Measurements from ENCODE around the gene GFRA1.

GFRA1 gene

DNA sequence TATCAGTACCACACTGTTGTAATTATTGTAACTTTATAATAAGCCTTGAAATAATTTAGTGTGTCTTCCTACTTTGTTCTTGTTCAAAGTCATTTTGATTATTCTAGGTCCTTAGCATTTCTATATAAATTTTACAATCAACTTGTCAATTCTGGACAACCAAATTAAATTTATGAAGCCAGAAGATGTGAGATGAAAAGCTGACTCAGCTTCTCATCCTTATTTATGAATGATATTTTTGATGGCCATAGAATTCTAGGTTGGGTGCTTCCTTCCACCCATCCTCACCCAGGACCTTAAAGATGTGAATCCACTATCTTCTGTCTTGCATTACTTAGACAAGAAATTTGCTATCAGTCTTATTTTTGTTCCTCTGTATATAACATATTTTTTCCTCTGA lies 261.1 kb downstream of the GFRA1 start:
- no peak overlapping the region for H3K4me3 ChIP-seq (ENCODE audit: low read depth, low read length)
- TF ChIP-seq, protein P1, sequence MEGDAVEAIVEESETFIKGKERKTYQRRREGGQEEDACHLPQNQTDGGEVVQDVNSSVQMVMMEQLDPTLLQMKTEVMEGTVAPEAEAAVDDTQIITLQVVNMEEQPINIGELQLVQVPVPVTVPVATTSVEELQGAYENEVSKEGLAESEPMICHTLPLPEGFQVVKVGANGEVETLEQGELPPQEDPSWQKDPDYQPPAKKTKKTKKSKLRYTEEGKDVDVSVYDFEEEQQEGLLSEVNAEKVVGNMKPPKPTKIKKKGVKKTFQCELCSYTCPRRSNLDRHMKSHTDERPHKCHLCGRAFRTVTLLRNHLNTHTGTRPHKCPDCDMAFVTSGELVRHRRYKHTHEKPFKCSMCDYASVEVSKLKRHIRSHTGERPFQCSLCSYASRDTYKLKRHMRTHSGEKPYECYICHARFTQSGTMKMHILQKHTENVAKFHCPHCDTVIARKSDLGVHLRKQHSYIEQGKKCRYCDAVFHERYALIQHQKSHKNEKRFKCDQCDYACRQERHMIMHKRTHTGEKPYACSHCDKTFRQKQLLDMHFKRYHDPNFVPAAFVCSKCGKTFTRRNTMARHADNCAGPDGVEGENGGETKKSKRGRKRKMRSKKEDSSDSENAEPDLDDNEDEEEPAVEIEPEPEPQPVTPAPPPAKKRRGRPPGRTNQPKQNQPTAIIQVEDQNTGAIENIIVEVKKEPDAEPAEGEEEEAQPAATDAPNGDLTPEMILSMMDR (IDR thresholded peaks at IDR 0.05; ENCODE audit: borderline replicate concordance, insufficient read depth, low read depth, low read length), result no peak

DNA sequence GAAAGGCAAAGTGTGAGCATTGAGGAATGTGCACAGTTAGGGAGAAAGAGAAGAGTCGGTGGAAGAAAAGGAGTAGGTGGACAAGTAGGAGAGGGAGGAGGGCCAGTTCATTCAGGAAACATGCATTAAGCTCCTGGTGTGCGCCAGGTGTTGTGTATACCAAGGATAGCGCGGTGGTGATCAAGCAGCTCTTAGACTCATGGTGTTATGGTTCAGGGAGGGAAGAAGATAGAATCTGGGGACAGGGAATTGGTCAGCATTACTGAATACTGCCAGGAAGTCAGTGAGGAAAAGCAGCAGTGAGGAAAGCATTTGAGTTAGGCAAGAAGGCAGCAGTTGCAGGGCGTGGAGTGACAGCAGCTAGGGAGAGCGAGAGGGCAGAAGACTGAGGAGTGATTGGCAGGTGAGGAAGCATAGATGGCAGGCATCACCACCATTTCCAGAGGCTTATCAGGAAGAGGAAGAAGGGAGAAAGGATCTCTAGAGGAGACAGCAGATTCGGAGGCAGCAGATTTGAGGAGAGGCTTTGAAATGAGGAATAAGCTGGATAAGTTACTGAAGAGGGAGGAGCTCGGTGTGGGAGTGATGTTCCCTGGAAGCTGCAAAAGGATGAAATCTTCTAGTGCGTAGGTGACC lies 265.6 kb downstream of the GFRA1 start:
- TF ChIP-seq, protein P1 (IDR thresholded peaks at IDR 0.05; ENCODE audit: borderline replicate concordance, insufficient read depth, low read depth, low read length), result no peak
- H3K4me3 ChIP-seq (ENCODE audit: low read depth, low read length), result no peak overlapping the region

Measured in GM12875 (cell line).